Activated CD8-positive, alpha-beta memory T cell treated with anti-CD3 and anti-CD28 coated beads, Interleukin-2, amount 50 U/mL, for 4 hours (primary cell): ENCODE data around the gene DACH2.

Source experiments
- DNase-seq: peaks from one replicate; pipeline ENCODE4 v3.0.0-alpha.2; 2020

Gene DACH2

DNA sequence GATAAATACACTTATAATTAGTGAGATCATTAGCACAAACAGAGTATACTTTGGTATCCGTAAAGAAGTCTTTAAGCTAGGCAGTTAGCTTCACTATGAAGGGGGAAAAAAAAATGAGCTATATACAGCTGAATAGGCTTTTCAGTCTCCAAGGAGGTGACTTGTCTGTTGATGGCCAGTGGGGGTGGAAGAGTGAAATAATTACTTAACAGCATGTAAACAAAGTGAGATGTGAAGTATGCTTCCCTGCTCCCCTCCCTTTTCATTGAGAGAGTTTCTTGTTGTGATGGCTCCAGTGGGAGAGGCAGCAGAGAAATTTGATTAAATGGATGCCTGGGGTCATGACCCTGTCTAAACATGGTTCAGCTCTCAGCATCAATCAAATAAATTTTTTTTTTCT, 180.9 kb downstream of the DACH2 start:
- DNase-seq = no peak

DNA sequence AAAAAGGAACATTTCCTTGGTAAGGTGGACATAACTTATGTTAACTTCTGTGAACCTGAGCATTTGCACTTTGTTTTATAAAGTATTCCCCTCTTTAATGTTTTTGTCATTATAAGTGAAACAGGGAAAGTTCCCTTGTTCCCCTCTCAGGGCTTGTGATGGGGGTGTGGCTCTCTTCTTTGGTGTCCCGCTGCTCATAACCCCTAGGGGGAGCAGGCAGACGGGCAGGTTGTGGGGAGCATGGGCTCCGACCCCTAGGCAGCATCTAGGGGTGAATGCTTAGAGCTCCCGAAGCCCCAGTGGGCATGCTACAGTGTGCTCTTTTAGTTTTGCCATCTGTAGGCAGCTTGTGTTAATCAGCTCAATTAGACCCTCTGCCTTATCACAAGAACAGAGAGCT, 200.4 kb downstream of the DACH2 start:
- DNase-seq = no peak

DNA sequence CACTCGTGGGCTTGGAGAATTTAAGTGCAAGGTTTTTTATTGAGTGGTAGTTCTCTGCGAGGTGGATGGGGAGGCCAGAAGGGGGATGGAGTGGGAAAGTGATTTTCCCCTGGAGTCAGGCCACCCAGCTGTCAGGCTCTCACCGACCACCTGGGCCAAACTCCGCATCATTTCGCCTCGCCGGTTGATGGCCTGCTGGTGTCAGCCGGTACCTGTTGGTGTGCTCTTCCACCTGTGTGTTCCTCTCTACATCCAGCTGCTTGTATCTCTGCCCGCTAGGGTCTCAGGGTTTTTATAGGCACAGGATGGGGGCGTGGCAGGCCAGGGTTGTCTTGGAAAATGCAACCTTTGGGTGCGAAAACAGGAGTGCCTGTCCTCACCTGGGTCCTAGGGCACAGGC, 200.9 kb downstream of the DACH2 start:
- no peak for DNase-seq

DNA sequence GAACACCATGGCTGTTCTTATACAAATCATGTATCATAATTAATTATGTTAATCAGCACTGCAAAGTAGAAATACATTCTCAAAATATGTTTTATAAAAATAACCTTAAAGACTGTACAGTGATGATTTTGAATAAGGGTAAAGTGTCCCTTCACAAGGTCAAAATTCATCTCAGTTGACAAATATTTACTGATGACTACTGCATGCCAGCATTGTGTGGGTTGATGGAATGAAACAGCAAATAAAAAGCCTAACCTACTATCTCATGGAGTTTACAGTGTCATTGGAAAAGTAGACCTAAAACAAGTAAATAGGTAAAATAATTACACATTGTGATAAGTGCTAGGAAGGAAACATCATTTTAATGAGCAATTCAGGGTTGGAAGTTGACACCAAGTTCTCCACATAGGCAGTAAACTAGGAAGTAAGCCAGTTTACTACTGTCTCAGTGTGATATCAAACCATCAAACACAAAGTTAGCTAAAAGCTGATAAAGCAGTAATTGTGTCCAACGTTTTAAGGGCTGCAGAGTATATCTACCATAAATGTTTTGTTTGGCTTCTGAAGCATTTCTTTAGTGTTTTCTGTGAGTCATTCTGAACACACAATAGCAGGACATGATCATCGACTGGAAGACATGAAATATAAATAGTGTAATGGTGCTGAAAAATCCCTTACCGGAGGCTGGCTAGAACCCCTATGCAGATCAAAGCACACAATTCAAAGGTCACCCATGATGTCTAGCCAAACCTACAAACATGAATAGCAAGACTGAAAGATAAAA, 221.8 kb downstream of the DACH2 start:
- no peak for DNase-seq

DNA sequence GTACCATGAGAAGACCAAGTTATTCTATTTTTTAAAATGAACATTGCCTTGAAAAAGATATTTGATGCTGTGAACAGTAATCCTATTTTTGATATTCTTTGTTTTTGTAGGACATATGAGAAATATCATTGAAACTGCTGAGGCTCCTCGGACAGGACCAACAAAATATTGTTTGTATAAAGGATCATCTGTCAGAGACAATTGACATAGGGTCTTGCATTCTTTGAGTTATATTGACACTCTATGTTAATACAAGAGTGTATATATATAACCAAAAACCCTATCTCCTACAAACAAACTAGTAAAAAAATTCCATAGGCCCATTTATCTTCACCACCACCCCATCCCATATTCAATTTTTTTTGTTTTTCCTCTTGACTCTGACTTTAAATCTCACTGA, 222.7 kb downstream of the DACH2 start:
- no peak for DNase-seq

DNA sequence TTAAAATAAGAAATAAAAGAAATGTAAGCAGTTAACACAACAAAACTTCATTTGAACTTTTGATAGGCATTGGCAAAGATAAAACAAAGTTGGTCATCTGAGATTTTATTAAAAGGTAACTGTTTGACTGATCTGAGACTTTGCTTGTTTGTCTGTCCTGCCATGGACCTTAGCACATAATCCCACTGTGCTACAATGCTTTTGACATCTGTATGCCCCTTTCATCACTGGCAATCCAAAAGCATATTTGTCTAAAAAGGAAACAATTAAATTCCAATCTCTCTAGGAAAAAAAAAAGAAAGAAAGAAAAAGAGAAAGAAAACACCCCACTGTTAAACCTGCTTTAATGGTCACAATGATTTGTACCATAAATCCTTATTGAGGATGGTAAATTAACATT, 231.0 kb downstream of the DACH2 start:
- no peak for DNase-seq

DNA sequence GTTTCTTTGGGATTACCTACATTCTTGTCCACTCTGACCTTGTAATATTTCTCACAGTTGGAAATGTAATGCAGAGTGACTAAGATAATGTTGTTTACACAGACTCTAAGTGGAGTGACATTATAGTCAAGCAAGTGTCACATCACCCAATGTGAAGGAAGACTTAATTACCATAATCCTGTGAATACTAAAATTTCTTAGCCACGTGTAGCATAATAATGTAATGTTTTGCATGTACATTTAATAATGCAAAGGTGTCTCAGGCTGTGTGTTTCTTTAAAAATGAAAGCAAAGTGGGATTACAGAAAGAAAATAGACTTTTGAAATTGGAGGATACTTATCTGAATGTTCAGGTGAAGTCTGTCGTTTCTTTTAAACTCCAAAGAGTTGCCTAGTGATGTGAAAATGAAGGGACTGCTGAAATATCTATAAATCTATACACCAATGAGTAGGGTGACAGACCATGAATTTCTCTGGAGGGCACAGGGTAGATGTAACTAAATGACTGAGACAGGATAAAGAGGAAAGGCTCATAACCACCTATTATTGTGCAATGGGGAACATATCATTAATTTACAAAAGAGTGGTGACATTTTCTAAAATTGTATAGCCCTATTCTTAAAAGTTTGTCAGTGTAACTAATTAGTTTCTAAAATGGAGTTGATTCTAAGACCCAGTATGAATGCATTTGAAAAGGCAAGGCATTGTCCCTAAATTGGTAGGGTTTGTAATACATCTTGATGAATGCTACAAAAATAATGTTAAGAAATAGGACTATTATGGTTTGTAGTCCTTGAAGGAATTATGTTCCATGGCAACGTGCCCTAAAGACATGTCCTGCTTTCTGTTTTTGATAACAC, 235.7 kb downstream of the DACH2 start:
- DNase-seq = no peak

DNA sequence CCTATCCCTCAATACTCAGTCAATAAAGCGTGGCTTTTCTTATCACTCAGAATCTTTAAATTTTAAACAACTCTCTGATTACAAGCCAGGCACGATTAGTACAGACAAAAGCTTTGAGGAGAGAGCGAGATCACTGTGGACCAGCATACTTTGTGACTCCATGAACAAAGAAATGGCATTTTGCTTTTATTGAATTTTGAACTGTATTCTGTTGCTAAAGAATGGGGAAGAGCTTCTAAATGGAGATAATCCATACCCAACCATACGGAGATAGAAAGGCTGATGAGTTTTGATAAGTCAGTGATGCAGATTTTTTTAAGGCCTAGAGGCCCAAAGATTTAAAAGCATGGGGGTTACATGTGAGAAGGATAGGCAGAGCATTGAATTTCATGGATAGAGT, 259.1 kb downstream of the DACH2 start:
- DNase-seq = no peak

DNA sequence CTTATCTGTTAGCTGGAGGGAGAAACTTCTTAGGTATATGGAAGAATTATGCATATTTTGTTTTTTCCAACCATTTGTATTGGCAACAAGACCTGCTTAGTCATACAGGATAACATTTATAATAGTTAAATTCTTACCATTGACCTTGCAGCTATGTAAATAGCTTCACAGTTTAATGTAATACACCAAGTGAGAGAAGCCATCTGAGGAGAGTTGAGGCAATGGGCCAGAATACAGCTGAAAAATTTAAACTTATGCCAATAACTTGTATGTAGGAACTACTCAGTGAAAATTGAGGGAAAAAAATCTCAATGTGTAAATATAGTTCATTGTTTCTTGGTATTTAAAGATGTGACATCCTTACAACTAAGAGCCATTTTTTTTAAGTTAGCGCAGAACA, 273.5 kb downstream of the DACH2 start:
- DNase-seq = no peak

DNA sequence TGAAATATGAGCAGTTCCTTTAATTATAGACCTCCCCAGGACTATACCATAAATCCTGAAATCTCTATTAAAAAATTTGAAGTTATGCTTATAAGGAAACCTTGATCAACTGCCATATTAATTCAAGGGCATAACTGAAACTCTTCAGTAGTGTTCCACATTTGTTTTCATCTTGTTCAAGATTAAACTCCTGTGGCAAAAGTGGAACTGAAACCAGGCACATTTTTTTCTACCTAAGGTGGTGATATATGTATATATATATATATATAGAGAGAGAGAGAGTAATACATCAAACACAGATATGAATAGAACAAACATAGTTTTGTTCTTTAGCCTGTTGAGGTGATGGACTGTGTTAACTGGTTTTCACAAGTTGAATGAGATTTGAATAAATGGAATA, 287.9 kb downstream of the DACH2 start:
- DNase-seq = no peak

DNA sequence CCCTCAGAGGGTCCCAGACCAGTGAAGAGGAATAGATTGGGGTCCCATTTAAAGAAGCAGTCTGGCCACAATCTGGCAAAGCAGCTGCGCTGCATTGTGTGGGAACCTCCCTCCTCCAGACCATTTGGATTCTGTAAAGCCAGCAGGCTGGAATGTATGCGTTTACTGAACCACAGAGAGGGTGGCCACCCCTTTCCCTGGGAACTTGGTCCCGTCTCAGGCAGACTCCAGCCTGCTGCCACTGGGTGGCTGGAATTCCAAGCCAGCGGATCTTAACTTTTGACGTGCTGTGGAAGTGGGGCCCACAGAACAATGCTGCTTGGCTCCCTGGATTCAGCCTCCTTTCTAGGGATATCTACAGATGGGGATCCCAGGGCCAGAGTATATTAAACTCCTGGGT, 307.2 kb downstream of the DACH2 start:
- no peak for DNase-seq

DNA sequence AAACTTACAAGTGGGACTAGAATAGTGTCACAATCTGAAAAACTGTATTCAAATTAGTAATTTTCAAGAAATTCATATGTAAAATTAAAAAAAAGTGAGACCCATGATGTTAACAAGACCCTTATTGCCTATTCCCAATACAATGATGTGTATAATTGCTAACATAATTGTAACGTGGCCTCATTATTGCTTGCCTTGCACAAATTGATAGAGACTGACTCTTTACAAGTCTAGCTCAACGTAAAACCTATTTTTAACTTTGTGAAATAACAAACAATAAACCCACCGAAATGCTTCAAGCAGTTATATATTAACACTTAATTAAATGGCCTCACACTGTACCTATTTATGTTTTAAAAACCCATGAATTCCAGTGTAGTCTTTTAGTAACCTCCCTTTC, 312.5 kb downstream of the DACH2 start:
- DNase-seq = no peak

DNA sequence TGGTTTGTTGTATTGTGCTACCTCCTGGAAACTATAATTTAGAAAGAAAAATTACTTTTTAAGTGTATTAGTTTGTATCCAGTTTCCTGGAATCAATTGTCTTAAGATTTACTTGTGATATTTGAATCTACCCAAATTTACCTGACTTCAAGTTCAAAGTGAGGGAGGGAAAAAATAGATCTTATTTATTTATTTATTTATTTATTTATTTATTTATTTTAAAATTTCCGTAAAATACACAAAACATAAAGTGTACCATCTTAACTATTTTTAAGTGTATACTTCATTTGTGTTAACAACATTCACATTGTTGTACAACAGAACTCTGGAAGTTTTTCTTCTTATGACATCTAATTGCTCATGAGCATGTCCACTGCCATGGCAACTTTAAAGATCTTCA, 356.0 kb downstream of the DACH2 start:
- no peak for DNase-seq

DNA sequence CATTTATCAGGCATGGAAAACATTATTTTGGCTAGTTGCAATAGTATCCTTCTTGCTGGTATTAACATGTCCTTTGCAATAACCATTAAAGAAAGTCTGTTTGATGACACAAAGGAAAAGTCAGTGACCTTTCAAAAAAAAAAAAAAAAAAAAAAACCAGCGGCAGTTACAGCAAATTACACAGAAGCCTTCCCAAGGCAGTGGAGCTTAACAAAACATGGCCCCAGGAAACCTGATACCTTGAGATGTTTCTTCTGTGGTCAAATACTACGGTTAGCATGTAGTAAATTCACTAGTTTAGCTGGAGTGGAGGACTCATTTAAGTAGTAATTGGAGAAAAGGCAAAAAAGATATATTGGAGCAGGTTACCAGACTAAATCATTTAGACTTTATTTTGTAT, 359.1 kb downstream of the DACH2 start:
- no peak for DNase-seq

DNA sequence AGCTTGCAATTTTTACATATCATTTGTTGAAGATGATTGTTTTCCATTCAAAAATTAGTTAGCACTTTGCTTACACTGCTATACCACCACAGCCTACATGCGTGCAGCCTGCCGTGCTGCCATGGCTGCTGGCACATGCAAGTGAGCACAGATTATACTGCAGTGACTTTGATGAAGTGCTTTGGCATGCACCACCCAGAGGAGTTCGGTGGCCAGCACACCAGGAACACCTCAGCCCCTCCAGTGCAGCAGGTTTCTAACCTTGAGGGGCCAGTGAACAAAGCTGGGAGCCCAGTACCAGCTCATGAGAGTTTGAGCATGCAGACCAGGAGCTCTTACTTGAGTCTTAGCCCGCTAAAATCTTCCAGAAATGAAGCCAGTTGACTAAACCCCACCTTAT, 431.5 kb downstream of the DACH2 start:
- DNase-seq = no peak

DNA sequence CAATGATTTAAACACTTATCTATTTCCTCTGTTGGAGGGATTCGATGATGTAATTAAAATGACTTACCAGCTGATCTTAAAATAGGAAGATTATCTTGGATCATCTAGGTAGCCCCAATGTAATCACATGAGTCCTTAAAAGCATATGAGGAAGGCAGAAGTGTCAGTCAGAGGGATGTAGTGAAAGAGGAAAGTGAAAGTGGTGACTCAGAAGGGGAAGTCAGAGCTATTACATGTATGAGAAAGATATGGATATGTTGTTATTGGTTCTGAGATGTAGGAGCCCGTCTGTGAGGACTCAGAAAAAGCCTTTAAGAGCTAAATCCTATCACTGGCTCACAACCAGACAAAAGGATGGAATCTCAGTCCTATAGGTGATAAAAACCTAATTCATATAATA, 456.4 kb downstream of the DACH2 start:
- DNase-seq = no peak

DNA sequence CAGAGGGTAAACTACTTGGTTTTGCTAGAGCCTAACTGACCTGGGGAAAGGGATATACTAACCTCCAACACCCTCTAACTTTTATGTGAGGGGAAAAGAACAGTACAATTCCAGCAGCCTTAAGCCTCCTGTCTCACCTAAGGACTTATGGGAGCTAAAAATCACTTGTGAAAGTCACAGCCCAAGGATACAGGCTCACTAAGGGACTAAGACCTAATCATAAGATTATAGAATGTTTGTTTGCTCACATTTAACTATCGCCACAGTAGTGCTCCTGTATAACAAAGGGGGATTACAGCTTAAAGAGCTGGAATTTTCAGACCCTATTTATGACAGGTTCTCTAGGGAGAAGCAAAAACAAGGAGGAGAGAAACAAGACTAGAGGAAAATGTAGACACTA, 548.7 kb downstream of the DACH2 start:
- no peak for DNase-seq

DNA sequence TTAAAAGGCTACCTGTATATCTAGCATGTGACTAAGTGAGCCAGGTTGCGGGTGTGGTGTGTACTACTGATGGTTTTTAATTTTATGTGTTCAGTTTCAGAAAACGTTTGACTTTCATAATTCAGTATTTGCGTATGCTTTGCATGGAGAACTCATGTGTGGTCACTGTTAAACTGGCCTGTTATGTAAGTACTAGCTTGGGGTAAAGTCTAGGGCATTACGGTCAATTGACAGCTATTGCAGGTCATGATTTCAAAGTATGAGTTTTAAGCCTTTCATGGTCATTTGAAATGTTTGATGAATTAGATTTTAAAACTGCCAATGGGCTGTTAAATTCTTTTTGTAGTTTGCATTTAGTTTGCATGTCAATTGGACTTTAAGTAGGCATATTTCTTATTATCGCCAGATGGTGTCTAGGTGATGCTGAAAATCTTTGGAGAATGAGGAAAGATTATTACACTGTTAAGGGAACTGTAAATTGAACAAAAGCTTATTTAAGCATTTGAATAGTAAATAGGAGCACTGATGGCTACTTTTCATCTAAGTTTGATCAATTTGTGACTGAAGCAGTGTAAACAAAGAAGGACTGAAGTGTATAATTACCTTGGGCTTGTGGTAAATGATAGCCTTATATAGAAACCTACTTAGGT, 563.4 kb downstream of the DACH2 start:
- DNase-seq = no peak

DNA sequence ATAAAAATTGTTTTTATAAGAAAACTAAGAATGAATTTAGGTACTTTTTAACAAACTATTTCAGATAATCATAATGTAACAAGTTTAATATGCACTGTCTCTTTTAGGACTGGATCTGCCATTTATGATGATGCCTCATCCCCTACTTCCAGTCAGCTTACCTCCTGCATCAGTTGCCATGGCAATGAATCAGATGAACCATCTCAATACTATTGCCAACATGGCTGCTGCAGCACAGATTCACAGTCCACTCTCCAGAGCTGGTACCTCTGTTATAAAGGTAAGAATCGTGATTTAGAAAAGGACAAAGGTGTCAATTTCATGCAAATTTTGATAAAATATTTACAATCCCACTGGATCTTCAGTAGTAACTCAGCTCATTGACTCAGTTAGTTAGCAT, 566.2 kb downstream of the DACH2 start:
- DNase-seq = no peak

DNA sequence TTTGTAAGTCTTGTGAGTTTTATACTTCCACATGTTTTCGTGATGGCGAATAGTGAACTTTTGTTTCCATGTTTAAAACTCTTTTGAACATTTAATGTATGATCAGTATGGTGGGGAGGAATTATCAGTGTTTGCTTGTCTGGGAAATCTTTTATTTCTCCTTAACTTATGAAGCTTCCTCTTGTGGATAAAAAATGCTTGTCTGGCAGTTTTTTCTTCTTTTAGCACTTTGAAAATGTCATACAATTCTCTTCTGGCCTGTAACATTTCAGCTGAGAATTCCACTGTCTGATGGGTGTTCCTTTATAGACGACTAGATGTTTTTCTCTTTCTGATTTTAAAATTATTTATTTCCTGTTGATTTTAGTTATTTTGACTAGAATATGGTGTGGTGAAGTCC, 576.0 kb downstream of the DACH2 start:
- DNase-seq = no peak

DNA sequence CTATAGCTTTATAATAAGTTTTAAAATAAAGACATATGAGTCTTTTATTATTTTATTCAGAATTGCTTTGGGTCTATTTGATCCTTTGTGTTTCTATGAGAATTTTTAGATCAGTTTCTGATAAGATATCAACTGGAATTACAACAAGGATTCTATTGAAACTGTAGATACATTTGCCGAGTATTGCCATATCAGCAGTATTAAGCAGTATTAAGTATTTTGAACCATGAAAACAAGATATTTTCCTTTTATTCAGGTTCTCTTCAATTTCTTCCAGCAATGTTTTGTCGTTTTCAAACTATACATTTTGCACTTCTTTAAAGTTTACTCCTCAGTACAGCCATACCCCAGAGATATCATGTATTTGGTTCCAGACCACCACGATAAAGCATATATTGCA, 598.8 kb downstream of the DACH2 start:
- no peak for DNase-seq

DNA sequence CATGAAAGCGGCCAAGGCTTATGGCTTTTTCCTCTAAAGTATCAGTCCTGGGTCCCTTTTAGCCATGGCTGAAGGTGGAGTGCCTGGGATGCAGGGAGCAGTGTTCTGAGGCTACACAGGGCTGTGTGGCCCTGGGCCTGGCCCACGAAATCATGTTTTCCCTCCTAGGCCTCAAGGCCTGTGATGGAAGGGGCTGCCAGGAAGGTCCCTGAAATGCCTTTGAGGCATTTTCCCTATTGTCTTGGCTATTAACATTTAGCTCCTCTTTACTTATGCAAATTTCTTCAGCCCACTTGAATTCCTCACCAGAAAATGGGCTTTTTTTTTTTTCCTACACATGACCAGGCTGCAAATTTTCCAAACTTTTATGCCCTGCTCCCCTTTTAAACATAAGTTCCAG, 657.0 kb downstream of the DACH2 start:
- no peak for DNase-seq

DNA sequence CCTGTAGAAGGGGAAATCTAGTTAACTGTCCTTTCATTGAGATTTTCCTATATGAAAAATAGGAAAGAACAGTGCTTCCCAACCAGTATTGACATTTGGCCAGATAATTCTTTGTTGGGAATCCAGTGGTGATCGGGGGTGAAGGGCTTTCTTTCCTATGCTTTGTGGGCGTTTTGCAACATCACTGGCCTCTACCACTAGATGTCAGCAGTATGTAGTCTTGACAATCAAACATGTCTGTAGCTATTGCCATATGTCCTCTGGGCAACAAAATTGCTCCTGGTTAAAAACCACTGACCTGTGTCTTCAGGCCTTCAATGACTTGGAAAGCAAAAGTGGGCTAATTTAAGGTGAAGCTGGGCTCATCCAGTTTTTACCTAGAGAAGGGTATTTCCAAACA, 658.5 kb downstream of the DACH2 start:
- DNase-seq = no peak

DNA sequence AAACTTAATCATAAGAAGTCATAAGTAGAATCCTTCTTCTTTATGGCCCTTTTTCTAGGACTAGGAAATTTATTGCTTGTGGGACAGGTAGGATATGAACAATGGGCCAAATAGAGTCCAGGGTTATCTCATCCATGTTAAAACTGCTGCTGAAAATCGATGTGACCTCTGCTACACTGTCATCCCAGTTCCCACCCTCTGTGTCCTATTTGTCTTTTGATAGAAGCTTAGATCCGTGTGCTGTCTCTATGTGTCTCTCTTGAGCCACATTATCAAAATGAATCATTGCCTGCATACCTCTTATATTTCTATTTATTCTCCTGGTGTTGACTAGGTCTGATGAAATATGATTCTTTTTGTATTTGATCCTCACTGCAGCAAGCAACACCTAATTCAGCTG, 661.4 kb downstream of the DACH2 start:
- DNase-seq = no peak
